Left forelimb (tissue), 1 donor: Measurements from ENCODE around the gene MTX1.

Experiments
- DNase-seq: peaks from one replicate; pipeline ENCODE4 v3.0.0-alpha.2; 2018; ENCODE audit warnings: low spot score

MTX1 gene

DNA sequence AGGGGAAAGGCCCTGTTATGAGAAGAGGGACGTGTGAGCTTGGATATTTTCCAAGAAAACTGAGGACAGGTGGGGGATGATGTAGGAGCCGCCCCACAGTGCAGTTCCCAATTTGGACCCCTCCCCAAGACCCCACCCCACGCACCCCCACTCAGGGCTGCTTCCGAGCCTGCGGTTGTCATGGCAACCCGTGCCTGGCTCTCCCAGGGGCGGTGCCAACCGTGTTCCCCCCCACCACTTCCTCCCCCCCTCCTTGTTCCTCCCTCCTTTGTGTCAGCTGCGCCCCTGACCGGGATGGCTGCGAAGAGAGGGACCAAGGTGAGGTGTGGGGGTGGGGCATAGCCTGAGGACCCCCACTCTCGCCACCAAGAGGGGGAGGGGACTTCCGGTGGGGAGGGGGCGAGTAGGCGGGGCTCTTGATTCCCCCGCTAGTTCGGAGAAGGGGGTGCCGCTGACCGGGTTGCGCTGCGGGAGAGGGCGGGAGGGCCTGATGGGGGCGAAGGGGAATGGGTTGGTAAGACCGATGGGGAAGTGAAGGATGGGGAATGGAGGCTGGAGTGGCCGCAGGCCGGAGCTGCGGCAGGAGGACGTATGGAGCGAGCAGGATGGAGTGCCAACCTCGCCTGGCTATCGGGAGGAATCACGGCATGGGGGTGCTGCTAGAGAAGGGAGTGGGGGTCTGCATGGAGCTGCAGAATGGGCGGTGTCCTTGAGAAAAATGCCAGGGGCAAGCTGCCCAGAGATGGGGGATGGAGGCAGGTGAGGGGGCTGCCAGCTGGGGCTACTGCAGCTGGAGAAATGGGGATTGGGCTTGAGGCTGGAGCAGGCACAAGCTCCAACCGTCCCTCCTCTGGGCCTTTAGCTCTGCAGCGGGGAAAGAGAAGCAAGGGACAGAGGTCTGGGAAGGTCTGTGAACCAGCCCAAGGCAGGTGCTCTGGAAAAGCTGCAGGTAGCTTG lies 33.9 kb upstream of the MTX1 start:
- DNase-seq, result peak; percentile 51

DNA sequence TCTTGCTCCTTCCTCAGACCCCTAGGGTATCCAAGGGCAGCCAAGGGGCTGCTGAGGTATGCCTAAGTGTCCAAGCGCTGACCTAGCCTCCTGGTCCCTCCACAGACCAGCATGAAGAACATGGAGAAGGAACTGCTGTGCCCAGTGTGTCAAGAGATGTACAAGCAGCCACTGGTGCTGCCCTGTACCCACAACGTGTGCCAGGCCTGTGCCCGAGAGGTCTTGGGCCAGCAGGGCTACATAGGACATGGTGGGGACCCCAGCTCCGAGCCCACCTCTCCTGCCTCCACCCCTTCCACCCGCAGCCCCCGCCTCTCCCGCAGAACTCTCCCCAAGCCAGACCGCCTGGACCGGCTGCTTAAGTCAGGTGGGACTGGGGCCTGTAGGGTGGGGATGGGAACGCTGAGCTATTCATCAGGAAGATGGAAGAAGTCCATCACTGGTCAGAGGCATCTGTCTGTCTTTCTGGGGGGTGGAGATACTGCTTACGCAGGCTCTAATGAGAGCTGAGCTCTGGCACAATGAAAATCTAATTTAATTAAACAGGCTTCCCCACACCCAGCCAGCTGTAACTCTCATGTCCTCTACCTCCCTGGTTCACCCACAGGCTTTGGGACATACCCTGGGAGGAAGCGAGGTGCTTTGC lies 33.1 kb upstream of the MTX1 start:
- peak; percentile 59 for DNase-seq

DNA sequence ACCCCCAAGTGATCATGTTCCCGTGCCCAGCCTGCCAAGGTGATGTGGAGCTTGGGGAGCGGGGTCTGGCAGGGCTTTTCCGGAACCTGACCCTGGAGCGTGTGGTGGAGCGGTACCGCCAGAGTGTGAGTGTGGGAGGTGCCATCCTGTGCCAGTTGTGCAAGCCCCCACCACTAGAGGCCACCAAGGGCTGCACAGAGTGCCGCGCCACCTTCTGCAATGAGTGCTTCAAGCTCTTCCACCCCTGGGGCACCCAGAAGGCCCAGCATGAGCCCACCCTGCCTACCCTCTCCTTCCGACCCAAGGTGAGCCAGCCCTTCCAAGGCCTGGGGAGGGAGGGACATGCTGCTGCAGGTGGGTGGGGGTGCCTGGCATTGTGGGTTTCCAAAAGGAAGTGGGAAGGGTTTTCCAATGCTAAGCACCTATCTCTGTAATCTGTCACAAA lies 32.5 kb upstream of the MTX1 start:
- peak; percentile 46 for DNase-seq

DNA sequence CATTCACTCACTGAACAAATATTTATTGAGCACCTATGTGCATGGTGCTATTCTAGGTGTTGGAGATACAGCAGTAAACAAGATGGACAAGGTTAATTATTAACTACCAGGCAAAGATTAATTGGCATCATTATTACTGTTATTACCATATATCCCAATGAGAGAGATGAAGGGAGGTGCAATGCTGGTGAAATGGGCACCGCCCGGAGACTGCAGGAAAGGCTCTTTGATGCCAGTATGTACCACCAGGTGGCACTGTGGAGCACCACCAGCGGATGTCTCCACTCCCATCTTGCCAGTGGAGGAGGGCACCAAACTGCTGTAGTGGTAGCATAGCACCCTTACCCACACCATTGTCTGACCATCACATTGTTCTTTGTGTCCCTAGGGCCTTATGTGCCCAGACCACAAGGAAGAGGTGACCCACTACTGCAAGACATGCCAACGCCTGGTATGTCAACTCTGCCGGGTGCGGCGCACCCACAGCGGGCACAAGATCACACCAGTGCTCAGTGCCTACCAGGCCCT lies 31.9 kb upstream of the MTX1 start:
- DNase-seq, result peak; percentile 84

DNA sequence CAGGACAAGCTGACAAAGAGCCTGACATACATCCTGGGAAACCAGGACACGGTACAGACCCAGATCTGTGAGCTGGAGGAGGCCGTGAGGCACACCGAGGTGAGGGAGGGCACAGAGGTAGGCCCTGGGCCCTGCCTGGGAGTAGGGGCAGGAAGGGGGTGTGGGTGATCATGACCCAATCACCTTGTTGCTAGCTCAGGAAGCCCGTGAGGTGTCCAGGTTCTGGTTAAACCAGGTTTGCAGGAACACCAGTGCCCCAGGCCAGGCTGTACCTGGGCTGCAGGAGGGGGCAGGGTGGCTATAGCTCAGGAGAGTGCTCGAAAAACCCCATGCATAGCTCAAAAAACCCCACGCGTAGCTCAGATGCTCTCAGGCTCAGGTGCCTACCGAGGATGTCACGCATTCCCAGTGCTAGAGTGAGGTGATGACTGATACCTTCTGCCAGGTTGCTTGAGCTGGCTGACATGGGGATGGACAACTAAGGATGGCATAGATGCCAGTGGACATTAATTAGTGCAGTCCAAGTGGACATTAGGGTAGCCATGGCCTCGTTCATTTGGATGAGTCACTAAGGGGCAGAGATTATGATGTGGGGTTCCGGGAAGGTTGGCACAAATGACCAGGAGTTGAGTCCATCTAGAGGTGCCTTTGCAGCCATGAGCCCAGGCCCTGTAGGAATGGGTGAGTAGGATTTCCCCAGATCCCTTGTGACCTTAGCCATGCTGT lies 31.1 kb upstream of the MTX1 start:
- no peak for DNase-seq

DNA sequence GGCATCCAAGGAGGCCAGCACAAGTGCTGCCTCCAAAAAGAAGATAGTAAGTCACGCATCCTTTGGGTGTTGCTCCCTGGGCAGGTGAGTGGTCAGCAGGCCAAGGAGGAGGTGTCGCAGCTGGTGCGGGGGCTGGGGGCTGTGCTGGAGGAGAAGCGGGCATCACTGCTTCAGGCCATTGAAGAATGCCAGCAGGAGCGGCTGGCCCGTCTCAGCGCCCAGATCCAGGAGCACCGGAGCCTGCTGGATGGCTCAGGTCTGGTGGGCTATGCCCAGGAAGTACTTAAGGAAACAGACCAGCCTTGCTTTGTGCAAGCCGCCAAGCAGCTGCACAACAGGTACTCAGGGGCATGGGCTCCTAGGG lies 30.6 kb upstream of the MTX1 start:
- DNase-seq, result peak; percentile 64

DNA sequence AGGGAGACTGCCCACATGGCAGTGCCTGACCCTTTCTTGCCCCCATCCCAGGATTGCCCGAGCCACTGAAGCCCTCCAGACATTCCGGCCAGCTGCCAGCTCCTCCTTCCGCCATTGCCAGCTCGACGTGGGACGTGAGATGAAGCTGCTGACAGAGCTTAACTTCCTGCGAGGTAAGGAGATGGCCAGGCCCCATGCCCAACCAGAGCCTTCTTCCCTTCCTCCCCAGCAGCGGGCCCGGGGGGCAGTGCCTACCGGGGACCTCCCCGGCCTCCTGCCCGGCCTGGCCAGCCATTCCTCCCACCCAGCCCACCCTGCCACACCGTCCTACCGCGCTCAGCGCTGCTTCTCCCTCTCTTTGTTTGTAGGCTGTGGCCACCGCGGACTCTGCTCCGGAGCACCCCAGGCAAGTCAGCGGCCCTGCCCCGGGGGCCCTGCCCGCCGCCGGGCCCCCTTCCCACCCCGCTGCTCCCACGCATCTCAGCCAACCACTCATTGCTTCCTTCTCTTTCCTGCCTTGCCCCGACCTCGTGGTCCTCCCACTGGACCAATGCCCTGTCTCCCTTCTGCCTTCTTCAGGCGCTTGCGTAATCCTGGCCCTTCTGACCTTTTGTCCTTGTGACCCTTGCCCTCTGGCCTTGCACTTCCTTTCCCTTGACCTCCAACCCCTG lies 29.9 kb upstream of the MTX1 start:
- peak; percentile 66 for DNase-seq

DNA sequence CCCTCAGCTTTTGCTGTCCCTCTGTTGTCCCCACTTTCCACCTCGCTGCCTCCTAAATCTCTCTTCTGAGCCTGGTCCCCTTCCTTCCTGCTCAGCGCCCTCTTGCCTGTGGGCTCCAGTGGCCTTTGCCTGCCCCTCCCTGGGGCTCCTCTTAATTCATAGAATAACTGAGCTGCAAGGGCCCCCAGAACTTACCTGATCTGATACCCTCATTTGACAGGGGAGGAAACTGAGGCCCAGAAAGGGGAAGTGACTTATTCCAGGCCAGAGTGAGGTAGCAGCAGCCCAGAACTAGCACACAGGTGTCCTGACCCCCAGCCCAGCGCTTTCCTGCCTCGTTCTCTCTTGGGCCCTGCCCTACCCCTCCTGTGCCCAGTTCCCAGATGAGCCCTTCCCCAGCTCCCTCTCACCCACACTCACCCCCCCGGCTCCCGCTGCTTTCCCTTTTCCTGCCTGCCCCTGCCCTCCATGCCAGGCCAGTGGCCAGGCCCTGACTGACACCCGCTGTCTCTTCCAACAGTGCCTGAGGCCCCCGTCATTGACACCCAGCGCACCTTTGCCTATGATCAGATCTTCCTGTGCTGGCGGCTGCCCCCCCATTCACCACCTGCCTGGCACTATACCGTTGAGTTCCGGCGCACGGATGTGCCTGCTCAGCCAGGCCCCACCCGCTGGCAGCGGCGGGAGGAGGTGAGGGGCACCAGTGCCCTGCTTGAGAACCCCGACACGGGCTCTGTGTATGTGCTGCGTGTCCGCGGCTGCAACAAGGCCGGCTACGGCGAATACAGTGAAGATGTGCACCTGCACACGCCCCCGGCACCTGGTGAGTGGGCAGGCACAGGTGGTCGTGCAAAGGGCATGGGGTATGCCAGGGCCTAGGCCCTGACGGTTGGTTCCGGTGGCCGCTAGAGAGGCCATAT lies 29.1 kb upstream of the MTX1 start:
- DNase-seq, result peak; percentile 57

DNA sequence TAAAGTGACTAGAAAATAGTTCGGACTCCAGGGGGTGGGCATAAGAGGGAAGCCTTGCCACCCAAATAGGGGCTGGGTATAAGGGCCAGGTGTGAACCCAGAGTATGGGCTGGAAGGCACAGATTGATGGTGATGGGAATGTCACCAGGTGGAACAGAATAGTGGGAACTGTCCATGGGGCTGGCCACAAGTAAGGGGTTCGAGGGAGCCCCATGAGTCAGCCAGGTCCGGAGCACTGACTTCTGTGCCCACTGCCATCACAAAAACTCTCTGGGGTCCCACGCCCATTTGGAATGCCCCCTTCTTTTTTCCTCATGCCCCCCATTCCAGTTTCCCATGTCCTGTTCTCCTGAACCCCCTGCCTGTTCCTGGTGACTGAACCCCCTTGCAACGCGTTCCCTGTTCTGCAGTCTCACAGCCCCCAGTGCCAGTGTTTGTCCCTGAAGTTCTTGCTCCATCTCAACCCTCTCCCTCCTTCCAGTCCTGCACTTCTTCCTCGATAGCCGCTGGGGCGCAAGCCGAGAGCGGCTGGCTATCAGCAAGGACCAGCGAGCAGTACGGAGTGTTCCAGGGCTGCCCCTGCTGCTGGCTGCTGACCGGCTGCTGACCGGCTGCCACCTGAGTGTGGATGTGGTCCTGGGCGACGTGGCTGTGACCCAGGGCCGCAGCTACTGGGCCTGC lies 27.0 kb upstream of the MTX1 start:
- DNase-seq, result peak; percentile 37

DNA sequence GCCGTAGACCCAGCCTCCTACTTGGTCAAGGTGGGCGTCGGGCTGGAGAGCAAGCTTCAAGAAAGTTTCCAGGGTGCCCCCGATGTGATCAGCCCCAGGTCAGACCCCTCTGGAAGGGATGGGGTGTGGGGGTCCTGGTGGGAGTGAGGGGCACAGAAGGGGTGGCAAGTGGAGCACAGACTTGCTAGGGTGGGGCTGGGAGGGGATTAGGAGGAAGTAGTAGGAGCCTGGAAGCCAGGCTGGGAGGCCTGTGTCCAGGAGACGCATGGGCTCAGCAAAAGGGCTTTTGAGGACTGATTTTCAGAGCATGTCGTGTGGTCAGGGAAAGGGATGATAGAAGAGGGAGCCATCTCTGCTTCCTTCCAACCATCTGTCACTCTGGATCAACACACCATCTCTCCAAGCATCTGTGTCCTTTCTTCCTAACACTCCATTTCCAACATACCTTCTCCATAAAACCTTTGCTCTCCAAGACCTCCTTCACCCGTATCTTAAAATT lies 26.4 kb upstream of the MTX1 start:
- DNase-seq, result peak; percentile 54

DNA sequence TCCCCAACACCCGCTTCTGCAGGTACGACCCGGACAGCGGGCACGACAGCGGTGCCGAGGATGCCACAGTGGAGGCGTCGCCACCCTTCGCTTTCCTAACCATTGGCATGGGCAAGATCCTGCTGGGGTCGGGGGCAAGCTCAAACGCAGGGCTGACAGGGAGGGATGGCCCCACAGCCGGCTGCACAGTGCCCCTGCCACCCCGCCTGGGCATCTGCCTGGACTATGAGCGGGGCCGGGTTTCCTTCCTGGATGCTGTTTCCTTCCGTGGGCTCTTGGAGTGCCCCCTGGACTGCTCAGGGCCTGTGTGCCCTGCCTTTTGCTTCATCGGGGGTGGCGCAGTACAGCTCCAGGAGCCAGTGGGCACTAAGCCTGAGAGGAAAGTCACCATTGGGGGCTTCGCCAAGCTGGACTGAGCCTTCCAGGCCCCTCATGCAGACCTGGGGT lies 24.7 kb upstream of the MTX1 start:
- DNase-seq, result no peak

DNA sequence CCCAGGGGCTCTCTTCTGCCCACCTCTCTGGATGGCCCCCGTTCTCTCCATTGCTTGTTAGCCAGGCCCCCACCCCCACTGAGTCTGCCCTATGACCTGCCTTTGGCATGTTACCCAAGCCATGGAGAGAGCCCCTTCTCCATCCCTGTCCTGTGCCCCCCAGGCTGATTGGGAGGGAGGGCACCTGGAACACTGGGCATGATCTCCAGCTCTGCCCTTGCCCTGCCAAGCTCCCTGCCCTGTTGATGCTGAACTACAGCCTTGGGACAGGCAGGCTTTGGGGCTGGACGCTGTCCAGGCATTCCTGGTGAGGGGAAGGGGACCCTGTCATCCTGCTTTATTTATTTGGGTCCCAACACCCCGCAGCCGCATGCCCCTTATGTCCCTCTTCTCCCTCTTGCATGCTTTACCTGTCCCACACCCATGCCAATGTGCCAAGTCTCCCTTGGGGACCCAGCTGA lies 24.1 kb upstream of the MTX1 start:
- DNase-seq, result peak; percentile 64

DNA sequence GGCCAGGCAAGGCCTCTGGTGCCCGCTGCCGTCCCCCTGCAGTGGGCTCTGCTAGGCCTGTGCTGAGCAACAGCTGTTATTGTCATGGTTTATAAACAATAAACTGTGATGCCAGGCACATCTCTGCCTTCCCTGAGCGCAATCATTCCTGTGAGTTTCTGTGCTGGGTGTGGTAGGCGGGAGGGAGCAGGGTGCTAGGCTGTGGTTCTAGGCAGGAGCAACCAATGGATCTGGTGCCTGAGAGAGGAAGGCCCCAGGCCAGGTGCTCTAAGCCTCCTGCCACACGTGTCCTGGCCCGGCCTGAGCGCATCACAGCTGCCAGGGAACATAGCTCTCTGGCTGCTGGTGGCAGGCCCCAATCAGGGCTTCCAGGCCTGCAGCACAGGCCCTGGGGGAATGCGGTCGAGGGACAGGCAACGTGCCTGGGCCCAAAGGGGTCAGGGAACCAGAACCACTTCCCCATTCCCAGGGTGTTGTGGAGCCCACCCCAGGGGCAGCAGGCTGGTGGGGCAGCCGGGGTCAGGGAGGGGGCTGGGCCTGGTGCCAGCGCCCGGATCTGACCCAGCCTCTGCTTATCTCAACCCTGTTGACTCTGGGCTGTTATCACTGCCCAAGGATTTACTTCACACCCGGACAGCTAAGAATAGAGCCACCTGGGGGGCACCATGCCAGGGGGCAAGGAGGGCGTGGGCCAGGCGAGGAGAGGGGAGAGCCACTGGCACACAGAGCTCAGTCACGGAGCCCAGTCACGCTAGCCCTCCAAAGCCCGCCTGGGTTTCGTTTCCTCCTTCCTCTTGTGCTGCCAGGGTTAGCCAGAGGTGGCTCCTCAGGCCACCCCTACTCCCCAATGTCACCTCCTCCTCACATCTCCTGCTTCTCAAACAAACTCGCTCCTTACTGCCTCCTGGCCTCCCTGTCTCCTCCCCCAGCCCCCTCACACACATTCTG lies 23.4 kb upstream of the MTX1 start:
- DNase-seq, result peak; percentile 69

DNA sequence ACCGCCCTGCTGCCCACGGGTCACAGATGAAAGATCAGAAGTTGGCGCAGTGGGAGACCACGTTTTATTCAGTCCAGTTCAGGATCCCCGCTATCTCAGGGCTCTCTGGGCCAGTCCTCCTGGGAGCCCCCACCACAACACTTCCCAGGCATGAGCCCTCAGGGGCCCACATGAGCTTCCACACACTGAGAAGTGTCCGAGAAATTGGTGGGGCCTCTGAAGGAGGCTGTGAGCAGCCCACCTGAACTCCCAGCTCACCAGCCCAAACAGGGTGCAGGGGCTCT lies 22.8 kb upstream of the MTX1 start:
- peak; percentile 49 for DNase-seq

DNA sequence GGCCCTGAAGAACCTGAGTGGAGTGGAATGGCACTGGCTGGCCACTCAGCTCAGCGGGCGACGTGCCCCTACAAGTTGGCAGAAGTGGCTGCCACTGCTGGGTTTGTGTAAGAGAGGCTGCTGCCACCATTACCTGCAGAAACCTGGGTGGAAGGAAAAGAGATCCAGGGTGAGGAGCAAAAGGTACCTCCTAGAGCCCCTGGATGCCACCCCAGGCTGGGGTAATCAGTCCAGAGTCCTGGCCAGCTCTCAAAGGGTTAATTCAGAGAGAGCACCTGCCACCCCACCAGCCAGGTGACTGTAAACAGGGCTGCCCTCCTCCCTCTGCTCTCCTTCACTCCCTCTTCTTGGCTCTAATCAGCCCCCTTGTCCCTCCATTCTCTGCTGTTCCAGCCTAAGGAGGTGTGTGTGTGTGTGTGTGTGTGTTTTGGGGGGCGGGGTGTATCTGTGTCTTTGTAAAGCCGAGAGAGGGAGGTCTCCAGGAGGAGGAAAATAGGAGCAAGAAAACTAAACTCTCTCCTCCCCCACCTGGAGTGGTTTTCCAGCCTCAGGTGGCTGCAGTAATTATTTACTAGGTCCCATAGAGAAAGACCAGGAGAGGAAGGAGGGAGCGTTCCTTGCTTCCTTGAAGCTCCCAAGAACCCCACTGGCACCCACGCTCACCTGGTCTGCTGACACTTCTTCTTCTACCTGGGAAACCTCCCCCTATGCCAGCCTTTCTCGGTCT lies 22.3 kb upstream of the MTX1 start:
- DNase-seq, result no peak

DNA sequence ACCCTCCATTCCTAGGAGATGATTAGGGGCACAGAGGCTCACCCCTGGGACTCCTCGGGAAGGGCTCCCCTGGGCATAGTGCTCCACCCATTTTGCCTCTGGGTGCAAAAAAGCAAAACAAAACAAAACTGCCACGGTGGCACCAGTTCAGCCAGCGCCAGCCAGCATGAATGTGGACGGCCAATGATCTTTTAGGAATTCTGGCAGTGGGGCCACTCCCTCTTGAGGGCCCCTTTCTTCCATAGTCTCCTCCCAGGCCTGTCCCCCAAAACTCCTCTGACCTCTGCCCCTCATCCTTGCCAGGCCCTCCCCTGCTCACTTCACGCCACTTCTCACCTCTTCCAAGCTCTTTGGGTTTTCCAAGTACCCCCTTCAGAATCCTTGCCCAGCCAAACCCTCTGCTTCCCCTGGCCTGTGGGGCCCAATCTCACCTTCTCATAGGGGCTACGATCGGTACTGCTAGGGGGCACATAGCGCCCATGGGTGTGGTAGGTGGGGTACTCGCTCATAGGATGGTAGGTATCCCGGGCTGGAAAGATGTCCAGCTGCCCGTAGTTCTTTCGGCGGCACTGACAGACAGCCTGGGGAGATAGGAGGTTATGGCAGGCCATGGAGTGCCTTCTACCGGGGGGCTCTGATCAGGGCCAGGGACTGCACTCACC lies 21.6 kb upstream of the MTX1 start:
- no peak for DNase-seq

DNA sequence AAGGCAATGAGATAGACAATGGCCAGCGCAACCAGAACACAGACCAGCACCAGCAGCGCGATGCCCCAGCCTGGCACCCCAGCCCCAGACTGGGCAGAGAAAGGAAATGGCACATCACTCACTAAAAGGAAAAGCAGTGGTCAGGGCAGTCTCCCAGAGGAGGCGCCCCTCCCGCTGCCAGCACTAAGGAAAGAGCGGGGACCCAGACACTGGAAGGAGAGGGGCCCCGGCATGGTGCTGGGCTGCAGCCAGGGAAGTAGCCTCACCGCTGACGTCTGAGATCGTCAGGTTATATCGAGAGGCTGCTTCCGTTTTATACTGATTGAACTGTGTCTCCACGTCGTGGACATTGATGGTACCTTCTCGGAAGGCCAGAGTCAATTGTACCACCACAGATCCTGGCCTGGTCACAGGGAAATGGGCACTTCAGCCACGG lies 21.0 kb upstream of the MTX1 start:
- no peak for DNase-seq

DNA sequence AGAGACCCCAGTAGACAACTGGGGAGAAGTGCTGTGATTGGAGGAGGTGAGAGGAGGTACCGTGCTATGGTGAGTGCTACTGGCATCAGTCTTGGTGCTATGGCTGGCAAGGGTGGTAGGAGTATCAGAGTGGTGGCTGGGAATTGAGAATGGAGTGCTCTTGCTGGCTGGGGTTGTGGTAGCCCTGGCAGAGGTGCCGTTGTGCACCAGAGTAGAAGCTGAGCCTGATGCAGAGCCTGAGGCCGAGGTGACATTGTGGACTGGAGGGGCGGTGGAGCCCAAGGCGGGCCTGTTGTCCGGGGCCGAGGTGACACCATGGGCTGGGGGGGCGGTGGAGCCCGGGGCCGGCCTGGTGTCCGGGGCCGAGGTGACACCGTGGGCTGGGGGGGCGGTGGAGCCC lies 20.2 kb upstream of the MTX1 start:
- no peak for DNase-seq
